Measurements from ENCODE around the gene DZIP3.
A peak's percentile ranks its signal among the peaks of the same experiment; 100 is the strongest.
"Not testable (repeated sequence)": the region's sequence is repeated elsewhere in the genome, so short reads cannot be mapped to it uniquely, and the experiment has no call there.

DZIP3 gene

GRCh38 chr3:108602249-108602934 lies 12.9 kb downstream of the DZIP3 start:
- no peak for DNase-seq

GRCh38 chr3:108602935-108603294 lies 13.4 kb downstream of the DZIP3 start:
- DNase-seq, result no peak

DNA sequence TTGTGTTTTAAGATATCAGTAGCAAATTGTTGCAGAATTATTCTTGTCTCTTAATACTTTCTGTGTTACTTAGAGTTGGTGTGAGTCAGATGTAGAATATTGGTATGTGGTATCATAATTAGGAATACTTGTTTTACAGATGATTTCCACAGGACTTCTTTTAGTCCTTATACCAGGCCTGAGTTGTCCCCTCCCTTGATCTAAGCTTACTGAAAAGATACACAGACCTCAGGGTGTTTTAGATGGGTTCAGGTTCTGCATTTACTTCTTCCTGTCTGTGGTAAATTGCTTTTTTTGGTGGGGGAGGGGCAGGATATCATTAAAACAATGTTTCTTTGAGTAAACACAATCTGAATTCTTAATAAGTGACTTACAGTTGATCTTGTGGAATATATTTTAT lies 14.2 kb downstream of the DZIP3 start:
- no peak for DNase-seq

- no peak for DNase-seq
Observed at GRCh38 chr3:108605028-108605427, 15.5 kb downstream of the DZIP3 start.

DNA sequence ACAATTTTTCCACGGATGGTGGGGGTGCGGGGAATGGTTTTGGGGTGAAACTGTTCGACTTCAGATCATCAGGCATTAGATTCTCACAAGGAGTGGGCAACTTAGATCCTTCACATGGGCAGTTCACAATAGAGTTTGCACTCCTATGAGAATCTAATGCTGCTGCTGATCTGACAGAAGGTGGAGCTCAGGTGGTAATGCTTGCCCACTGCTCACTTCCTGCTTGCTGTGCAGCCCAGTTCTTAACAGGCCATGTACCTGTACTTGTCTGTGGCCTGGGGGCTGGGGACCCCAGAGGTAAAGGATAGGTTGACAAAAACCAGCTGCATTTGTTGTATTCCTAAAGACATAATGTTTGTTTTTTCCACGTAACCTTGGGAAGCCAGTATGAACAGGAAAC lies 16.0 kb downstream of the DZIP3 start:
- no peak for DNase-seq

DNA sequence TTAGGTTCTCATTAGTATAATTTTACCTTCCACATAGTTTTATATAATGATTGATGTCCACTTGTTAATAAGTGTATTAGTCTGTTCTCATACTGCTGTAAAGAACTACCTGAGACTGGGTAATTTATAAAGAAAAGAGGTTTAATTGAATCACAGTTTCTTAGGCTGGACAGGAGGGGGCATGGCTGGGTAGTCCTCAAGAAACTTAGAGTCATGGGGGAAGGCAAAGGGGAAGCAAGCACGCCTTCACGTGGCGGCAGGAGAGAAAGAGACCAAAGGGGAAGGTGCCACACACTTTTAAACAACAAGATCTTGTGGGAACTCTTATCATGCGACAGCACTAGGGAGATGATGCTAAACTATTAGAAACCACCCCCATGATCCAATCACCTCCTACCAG lies 19.2 kb downstream of the DZIP3 start:
- no peak for DNase-seq

GRCh38 chr3:108610651-108611050 lies 21.1 kb downstream of the DZIP3 start:
- DNase-seq, result no peak

GRCh38 chr3:108616090-108616489 lies 26.6 kb downstream of the DZIP3 start:
- DNase-seq, result not testable (repeated sequence)

- DNase-seq, result no peak
Observed at GRCh38 chr3:108620250-108620649, 30.7 kb downstream of the DZIP3 start.

GRCh38 chr3:108623504-108623903 lies 34.0 kb downstream of the DZIP3 start:
- DNase-seq, result no peak

DNA sequence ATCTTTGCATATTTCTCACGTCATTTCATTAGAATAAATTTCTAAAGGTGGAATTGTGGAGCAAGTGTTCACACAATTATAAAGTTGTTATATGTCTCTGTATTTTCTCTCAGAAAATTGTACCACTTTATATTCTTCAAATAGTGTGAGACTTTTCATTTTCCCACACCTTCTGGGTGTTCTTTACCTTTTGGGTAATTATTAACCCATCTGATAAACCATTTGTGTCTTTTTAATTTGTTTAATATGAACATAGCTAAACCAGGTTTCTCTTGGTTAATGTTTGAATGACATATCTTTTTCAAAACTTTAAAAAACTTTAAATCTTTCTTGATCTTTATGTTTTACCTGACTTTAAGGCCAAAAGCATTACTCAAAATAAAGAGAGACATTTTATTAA lies 40.5 kb downstream of the DZIP3 start:
- no peak for DNase-seq

GRCh38 chr3:108642526-108642925 lies 53.0 kb downstream of the DZIP3 start:
- no peak for DNase-seq

GRCh38 chr3:108645364-108645763 lies 55.8 kb downstream of the DZIP3 start:
- no peak for DNase-seq

GRCh38 chr3:108655664-108656063 lies 66.1 kb downstream of the DZIP3 start:
- not testable (repeated sequence) for DNase-seq

GRCh38 chr3:108661699-108662098 lies 72.2 kb downstream of the DZIP3 start:
- no peak for DNase-seq

- peak; percentile 51 for DNase-seq
Observed at GRCh38 chr3:108662142-108662738, 72.7 kb downstream of the DZIP3 start.

- no peak for DNase-seq
Observed at GRCh38 chr3:108664266-108664665, 74.7 kb downstream of the DZIP3 start.

DNA sequence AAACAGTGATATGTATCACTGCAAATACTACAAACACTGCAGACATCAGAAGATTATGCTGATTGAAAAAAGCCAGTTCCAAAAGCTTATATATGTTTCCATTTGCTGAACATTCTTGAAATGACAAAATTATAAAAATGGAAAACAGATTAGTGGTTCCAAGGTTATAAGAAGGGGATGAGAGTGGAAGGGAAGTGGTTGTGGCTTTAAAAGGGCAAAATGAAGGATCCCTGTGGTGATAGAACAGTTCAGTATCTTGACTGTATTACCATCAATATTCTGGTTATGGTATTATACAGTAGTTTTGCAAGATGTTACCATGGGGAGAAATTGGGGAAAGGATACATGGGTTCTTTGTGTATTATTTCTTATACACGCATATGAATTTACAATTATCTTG lies 77.8 kb downstream of the DZIP3 start:
- DNase-seq, result no peak

- DNase-seq, result no peak
Observed at GRCh38 chr3:108669208-108669607, 79.7 kb downstream of the DZIP3 start.

DNA sequence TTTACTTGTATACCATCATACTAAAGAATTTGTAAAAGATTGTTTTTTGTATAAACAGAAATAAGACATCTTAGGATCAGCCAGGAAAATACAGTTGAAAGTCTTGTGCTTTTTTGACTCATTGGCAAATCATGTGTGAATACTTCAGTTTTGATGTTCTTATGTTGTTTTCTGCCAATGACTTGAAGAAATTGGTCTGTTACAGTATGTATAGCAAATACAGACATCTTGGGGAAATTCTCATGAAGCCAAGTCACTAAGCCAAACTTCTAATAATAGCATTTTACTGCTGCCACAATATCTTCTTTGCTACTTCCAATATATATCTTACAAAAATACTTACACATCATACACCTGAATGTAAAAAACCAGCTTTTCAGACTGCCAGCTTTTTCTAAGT lies 83.2 kb downstream of the DZIP3 start:
- DNase-seq, result no peak

GRCh38 chr3:108673988-108674661 lies 84.6 kb downstream of the DZIP3 start:
- no peak for DNase-seq

- no peak for DNase-seq
Observed at GRCh38 chr3:108677811-108678210, 88.3 kb downstream of the DZIP3 start.

DNA sequence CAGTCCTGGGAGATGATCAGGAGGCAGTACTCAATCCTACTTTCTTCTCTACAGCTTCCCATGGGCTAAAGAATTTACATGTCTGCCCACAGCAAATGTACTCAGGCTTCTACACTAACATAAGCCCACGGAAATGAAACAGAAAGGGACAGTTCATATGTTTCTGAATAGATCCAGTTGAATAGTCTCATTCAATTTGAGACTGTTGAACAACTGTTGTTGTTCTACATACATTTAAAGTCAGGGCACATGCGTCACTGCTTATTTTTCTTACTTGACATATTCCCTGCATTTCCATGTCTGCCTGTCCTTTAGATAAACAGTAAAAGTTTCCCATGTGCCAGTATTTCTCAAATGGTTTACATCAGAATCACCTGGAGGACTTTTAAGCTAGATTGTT lies 102.8 kb downstream of the DZIP3 start:
- DNase-seq, result not testable (repeated sequence)

DNA sequence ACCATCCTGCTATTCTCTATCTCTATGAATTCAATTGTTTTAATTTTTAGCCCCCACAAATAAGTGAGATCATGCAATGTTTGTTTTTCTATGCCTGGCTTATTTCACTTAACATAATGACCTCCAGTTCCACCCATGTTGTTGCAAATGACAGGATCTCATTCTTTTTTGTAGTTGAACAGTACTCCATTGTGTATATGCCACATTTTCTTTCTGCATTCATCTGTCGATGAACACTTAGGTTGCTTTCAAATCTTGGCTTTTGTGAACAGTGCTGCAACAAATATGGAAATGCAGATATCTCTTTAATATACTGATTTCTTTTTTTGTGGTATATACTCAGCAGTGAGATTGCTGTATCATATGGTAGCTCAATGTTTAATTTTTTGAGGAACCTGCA lies 108.9 kb downstream of the DZIP3 start:
- DNase-seq, result no peak

DNA sequence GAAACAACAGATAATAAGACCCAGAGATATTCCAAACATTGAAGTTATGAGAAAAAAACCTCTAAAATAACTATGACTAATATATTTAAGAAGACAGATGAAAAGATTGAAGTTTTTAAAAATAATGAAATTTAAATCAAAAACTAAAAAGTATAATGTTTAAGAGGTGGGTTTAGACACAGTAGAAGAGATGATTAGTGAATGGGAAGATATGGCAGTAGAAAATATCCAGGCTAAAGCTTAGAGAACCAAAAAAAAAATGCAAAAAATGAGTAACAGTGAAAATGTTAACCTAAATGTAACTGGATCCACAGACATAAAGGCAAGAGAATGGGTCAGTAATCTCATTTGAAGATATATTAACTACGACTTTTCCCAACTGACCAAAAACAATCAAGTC lies 115.5 kb downstream of the DZIP3 start:
- DNase-seq, result no peak

Measured in NCI-H2227 treated with DMSO at 0.1 percent for 48 hours (cell line).